Inflammatory macrophage treated with lipopolysaccharide for 4 hours (primary cell): Measurements from ENCODE around the gene PEX19.

Experiments used
- DNase-seq: peaks from one replicate; pipeline ENCODE4 v3.0.0-alpha.2; 2020

Gene PEX19

DNA sequence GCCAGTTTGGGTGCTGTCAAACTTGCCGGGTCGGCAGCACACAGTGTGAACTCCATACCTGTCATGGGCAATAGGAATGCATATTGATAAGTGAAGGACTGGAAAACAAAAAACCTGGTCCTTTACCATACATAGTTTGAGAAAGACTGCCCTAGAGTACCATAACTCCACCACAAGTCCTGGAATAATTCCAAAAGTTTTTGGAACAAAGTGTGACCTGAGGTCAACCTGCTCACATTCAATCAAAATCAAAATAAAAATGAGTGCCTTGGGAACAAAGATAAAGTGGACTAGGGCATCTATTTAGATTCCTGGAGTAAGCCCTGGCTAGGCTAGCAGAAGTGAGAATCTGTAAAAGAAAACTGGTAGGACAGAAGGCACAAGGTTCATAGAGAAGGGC lies 7.6 kb downstream of the PEX19 start:
- DNase-seq, result no peak

DNA sequence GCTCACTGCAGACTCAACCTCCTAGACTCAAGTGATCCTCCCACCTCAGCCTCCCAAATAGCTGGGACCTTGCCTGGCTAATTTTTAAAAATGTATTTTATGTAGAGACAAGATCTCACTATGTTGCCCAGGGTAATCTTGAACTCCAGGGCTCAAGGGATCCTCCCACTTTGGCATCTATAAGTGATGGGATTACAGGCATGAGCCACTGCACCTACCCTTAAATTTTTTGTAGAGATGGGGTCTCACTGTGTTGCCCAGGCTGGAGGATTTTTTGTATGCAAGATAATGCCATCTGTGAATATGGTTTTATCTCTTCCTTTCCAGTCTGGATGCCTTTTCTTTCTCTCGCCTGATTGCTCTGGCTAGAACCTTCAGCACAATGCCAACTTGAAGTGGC lies 13.9 kb downstream of the PEX19 start:
- DNase-seq, result no peak

DNA sequence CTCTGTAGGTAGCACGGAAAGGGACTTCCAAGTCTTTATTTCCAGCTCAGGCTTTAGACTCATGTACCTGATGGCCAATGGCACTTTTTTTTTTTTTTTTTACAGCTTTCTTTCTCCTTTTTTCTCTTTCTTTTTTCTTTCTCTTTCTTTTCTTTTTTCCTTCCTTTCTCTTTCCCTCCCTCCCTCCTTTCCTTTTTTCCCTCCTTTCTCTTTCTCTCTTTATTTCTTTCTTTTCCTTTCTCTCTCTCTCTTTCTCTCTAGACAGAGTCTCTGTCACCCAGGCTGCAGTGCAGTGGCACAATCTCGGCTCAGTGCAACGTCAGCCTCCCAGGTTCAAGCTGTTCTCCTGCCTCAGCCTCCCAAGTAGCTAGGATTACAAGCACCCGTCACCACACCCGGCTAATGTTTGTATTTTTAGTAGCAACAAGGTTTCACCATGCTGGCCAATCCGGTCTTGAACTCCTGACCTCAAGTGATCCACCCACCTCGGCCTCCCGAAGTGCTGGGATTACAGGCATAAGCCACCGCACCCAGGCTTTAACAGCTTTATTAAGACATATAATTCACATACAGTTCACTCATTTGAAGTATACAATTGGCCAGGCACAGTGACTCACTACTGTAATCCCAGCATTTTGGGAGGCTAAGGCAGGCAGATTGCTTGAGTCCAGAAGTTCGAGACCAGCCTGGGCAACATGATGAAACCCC lies 17.5 kb downstream of the PEX19 start:
- no peak for DNase-seq

DNA sequence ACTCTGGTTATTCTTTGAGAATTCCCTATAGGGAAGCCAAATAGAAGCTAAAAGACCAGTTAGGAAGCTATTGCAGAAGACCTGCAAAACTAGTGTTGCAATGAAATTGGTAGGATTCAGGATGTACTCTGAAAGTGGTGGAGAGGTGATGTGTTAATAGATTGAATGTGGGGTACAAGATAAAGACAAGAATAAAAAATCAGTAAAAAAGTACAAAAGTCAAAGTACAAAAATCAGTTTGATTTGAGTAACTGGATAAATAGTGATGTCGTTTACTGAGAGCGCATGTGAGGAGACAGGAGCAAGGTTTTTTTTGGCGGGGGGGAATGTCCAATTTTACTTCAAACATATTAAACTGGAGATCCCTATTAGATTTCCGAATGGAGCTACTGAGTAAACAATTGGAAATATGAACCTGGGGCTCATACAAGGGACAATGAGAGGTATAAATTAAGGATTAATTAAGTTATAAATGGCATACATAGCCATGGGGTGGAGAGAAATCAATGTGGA lies 20.1 kb downstream of the PEX19 start:
- no peak for DNase-seq

DNA sequence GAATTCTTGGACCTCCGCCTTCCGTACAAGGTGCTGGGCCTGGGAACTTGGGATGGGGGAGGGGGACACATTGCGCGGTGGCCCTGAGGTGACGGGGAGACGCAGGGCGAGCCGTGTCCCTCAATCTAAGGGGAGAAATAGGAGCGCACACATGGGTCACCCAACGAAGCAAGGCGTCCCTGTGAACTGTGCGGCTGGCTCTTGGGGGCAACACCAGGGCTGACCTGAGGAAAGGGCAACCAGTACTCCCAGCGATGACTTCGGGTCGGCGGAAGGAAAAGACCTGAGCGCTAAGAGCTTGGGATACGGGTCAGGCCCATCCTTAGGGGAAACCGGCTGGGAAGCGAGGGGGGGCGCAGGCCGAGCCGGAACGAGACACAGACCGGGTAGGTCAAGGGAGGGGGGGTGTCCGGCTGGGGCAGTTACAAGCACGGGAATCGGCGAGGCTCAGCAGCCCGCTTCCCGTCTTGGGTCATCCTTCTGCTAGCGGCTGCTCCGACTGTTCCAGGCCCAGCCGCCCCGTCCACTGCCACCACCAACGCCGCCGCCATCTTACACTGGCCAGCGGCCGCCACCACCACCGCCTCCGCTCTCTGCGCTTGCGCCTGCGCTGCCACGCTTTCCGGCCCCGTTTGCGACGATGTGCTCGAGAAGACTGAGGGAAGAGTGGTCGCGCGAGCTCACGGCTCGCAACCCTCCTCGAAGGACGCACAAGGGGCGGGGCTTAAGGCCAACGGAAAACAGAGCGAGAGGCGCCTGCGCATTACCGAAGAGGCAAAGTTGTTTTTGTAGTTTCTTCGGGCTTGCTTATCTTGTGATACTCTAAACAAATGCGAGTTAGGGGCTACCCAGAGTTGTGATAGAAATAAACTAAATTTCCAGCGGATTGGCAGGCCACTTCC lies 22.8 kb downstream of the PEX19 start, which contains the start of gene DCAF8:
TSS of gene DCAF8 (minus strand) at position 657 of the 902 bp plus-strand sequence. CDS start 18,541 bp downstream, outside the sequence.
- peak; percentile 99 for DNase-seq

DNA sequence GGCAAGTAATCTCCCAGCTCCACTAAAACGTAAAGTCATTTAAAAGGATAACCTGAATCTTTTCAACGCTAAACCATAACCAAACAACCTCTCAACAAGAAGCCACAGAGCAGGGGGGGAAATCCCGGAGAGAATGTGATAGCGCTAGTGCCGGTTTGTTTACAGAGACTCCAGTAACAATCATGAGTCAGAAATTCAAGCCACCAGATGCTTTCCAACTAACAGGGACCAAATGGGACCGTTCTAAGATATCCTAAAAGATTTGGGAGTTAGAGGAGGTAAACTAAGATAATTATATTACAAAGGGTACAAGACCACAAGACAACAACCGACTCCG lies 23.4 kb downstream of the PEX19 start:
- DNase-seq, result peak; percentile 79

DNA sequence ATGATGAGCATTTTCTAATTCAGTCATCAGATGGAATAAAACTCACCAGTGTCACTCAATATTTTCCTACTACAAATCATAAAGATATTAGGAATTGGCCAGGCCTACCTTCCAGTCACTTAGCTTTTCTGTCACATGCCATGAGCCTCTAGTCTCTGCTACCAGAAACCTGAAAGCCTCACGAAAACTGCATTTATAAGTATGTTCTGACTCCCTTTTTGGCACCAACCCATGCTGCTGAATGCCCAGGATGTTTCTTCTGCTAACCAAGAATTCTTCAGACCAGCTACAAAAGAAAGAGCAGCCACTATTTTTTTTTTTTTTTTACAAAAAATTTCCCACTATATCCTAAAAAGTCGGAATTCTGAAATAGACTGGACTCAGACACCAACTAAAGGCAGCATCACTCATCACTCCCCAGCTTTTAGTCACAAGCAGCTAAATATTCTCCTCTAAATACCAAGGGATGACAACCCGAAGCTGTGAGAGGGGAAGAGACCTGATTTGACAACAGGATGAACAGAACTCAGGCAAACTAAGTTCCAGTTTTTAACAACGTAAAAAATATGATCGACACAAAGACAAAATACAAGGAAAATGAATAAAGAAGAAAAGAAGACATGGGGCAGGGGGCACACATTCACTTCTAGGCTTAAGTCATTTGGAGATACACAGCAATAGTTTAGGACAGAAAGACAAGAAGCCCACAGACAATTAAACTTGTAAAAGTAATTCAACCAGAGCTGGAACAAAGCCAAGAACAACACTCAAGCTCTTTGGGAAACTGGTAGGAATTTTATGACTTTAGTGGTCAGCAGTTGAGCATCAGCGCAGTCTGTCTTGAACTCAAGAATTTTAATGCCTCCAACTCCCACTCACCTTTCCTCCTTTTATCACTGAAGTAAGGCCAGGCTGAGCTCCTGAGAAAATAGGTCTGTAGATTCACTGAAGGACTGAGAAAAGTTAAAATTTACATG lies 24.2 kb downstream of the PEX19 start:
- DNase-seq, result peak; percentile 6

DNA sequence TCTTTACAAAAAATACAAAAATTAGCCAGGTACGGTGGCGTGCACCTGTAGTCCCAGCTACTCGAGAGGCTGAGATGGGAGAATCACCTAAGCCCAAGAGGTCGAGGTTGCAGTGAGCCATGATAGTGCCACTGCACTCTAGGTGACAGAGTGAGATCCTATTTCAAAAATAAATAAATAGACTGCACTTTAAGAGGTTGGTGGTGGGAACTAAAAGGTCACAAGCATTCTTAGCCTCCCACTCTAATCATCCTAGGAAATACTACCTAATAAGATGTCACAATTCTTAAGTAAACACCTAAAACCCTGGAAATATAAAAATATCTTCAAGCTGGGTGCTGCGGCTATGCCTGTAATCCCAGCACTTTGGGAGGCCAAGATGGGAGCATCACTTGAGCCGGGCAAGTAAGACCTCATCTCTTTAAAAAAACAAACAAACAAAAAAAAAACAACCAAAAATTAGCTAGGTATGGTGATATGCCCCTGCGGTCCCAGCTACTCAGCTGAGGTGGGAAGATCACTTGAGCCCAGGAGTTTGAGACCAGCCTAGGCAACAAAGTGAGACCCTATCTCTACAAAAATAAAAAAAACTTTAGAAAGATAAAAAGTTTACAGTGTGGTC lies 26.6 kb downstream of the PEX19 start:
- DNase-seq, result no peak

DNA sequence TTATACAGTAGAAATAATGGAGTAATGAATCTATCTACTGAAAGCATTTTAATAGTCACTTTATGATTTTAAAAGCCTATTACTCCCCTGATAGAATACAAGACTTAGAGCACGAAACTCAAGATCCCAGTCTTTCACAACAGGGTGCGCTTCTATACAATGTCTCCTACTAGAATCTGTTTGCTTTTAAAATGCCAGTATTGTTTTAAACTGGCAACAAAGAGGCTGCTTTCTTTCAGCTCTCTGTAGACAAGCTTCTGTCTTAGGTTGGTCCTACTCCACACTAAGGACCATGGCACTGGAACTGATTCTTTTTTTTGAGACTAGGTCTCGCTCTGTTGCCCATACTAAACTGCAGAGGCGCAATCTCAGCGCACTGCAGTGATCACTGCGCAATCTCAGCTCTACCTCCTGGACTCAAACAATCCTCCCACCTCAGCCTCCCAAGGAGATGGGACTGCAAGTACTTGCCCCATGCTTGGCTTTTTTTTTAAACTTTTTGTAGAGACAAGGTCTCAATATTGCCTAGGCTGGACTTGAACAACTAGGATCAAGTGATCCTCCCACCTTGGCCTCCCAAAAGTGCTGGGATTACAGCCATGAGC lies 27.4 kb downstream of the PEX19 start:
- no peak for DNase-seq

DNA sequence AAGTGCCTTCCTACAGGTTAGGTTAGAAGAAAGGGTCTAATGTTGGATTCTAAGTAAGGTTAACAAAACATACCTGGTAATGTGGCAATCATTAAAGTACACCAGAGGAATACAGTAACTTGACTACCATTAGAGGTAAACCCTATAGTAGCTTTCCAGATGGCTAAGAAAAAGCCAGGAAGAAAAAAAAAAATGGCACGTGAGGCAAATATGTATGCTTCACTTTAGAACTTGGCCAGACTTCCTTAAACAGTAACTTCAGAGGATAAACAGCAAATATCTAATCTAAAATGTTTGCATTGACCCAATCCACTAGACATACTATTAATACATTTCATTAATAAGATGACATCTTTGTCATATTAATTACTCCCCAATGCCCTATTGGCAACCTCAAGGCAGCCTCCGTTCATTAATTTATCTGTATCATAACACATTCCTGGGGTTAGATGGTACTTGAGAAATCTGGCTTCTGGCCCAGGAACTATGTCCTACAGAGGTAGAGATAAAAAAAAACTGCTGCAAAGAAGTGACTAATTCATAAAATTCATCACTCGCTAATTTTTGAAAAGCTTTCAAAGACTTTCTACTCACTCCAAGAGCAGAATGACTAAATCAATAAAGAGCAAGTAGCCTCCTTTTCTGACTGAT lies 28.4 kb downstream of the PEX19 start:
- DNase-seq, result no peak

DNA sequence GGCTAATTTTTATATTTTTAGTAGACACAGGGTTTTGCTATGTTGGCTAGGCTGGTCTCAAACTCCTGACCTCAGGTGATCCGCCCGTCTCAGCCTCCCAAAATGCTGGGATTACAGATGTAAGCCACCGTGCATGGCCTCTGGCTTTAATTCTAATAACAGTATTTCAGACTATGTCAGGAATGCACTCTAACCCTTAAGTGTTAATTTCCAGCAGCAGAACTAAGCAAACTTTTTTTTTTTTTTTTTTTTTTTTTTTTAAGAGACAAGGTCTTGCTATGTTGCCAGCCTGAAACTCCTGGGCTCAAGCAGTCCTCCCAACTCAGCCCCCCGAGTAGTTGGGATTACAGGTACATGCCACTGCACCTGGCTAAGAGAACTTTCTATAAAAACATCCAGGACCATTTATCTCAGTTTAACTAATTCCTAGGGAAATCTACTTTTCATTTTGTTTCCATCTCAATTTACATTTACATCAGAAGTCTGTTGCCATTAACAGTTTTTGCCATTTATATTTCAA lies 29.1 kb downstream of the PEX19 start:
- DNase-seq, result no peak

DNA sequence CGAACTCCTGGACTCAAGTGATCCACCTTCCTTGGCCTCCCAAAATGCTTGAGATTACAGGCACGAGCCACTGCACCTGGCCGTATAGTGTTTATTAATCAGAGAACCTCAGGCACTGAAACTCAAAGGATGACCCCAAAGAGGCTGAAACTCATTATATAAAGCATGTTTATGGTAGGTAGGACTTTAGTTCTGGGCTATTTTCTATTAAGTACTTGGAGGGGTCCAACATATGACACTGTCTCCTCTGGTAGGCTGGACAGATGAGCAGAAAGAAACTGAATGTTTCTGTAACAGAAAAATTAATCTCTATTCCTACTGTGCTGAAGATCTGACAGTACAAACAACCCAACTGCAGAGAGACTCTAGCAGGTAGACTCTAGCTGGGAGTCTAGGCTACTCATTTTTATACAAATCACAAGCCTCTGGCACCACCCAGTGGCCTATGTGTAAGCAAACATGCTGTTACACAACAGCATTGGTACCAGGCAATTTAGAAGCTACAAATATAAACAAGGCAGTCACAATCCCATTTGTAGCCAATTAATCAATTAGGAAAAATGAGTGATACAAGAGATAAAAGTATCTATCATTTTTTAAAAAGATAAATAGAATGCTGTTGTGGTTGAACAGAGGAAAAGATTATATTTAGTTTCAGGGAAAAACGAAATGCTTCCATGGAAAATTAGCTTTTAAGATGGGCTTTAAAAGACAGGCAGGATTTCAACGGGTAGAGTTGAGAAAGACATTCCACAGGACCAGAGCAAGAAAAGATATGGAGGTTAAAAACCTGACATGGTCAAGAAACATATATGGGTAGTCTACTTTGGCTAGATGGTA lies 33.0 kb downstream of the PEX19 start:
- DNase-seq, result peak; percentile 79

DNA sequence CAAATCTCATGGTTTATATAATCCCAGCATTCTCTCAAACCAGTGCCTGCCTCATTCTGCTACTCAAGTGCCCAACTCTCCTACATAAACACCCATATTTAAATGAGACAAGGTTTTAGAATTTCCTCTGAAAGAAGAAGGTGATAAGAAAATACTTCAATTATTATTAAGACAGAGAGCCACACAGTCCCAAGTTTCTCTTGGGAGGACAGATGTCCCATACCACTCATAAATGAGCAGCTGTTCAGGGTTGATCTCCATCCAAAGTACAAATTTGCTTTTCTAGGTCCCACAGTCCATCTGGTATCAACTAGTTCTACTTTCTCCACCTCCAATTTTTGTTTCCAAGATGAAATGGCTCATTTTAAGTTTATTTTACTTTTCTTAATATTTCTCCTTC lies 33.9 kb downstream of the PEX19 start:
- no peak for DNase-seq

DNA sequence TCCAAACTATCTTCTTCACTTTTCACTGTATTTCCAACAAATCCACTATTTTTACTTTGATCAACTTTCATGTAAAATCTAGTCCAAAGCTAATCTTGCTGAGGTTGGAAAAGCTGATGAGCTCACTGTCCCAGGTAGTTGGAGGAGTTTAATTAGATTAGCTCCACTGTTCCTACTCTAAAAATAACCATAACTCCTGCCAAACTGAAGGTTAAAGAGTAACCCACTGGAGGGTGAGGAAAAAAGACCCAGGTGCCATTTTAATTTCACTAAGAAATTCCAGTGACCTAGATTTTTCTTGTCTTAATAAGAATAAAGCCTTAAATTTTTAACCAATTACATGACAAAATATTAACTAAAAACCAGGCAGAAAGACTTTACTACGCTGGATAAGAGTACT lies 37.9 kb downstream of the PEX19 start:
- no peak for DNase-seq

DNA sequence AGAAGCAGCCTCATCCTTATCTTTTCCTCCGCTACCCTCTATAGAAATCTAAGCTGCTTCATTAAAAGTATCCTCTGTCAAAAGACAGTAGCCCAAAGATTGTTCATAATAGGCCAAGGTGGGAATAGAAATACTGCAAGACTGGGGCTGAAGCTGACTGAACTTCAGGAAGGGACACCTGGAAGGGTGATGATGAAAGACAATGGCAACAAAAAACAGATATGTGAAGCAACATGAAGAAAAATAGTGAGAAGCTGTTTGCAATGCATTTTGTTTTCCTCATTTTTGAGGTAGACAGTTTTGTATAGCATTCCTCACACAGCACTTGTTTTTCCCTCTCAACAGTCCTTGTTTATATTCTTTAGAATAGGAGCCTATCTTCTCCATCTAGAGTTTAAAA lies 39.5 kb downstream of the PEX19 start:
- DNase-seq, result no peak

DNA sequence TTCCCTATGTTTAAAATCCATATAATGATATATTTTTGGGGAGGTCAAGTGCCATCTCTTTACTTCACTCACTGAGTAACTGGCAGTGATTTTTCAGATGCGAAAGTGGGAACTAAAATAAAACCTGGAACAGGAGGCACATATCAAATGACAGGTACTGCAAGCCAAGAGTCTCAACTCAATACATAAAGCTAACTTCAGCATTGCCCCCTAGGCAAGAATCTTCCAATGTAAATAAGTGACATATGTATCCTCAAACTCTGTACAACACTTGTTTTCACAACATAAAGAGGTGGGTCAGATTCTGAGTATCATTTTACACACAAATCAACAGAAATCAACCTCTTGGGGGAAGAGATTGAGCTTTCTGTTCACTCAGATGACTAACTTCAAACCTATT lies 40.7 kb downstream of the PEX19 start:
- no peak for DNase-seq

DNA sequence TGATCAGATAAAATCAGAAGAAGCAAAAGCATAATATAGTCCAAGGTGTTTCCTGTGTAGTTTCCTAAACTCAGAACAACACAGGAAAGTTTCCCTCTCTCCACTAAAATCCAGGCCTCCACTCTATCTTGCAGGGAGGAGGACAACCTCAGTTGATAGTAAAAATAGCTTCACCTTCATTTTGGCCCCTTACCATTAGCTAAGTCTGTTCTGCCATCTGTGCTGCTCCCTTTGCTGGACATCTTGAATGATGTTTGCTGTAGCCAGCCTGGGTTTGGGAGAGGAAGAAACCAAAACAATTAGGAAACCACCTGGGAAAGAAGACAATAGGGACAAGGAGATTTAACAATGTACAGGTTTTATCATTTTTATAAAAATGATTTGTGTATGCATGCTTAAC lies 41.2 kb downstream of the PEX19 start:
- no peak for DNase-seq

DNA sequence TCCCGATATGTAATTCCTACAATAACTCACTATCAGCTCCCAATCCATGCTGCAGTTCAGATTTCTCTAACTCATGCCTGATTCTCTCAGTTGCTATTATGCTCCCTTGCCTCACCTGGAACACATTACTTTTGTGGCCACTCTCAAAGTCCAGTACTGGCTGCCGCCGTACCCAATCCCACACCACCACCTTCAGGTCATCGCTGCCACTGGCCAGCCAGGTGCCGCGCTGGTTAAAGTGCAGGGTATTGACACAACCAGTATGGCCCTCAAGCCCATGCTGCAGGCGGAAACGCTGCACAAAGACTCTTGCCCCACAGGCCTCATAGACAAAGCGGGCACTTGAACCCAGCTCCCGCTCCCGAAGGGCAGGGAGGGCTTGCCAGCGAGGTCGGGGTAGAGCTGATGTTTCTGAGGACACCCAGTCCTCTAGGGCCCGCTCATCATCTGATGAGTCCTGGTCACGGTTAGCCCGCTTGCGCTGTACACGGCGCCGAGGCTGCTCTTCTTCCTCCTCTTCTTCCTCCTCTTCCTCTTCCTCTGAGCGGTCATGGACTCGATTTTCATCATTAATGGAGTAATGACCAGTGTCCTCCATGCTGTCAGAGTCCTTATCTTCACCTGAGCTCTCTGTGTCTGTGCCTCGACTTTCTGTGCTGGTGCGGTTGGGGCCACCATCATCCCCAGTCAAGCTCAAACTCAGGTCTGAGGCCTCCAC lies 45.2 kb downstream of the PEX19 start:
- DNase-seq, result no peak

DNA sequence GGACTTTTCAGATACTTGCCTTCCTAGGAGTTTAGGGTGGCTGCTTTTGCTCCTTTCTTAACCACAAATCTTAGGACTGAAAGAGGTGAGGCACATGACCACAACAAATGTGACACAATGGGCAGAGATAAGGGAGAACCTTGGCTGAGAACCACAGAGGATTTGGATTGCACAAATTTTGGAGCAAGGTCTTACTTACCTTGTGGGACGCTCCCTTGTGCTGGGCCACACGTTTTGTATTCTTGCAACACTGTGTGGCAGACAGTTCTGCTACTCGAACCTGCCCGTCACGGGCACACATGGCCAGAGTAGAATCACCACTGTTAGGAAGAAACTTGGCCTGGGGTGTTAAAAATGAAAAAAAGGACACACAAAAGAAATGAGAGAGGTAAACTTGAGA lies 46.5 kb downstream of the PEX19 start:
- no peak for DNase-seq

DNA sequence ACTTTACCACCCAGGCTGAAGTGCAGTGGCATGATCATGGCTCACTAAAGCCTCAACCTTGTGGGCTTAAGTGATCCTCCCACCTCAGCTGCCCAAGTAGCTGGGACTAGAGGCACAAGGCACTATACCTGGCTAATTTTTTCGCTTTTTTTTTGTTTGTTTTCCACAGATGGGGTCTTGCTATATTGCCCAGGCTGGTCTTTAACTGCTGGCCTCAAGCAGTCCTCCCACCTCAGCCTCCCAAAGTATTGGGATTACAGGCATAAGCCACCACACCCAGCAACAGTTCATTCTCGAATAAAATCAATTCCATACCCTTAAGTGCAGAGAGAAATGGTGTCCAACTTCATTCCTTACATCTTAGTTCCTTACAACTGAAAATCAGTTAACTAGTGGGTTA lies 47.4 kb downstream of the PEX19 start:
- no peak for DNase-seq
